MM.1S (cell line): ENCODE measurements around the gene RUNDC3A.
"Not testable (repeated sequence)": the region's sequence is repeated elsewhere in the genome, so short reads cannot be mapped to it uniquely, and the experiment has no call there.

Experiments used
- CTCF ChIP-seq: fragments of 300-600 bp; sonication (generic); IDR thresholded peaks from 2 replicates; pipeline ENCODE4 v1.5.1; 2016; ENCODE audit warnings: antibody characterized with exemption, low read length, mixed read lengths
- EZH2 ChIP-seq: fragments of 300-600 bp; sonication (generic); optimal IDR thresholded peaks from 2 replicates; pipeline ENCODE3; 2017; ENCODE audit warnings: low read depth, mild to moderate bottlenecking, antibody characterized with exemption, low read length, mixed read lengths

- TF ChIP-seq CTCF, EZH2: not testable (repeated sequence)
Observed at GRCh38 chr17:44329516-44329915, 21.1 kb downstream of the RUNDC3A start.
